GM19324 (cell line): ENCODE data around the gene ARL13A.
"Not testable (repeated sequence)": the region's sequence is repeated elsewhere in the genome, so short reads cannot be mapped to it uniquely, and the experiment has no call there.

Source experiments
- ATAC-seq: cut with Tn5 transposase; IDR thresholded peaks from one replicate; pipeline ENCODE4 v1.9.1; 2021; ENCODE audit warnings: mild to moderate bottlenecking, moderate library complexity; ENCODE audit not compliant: unreplicated experiment, low FRiP score

Gene ARL13A

DNA sequence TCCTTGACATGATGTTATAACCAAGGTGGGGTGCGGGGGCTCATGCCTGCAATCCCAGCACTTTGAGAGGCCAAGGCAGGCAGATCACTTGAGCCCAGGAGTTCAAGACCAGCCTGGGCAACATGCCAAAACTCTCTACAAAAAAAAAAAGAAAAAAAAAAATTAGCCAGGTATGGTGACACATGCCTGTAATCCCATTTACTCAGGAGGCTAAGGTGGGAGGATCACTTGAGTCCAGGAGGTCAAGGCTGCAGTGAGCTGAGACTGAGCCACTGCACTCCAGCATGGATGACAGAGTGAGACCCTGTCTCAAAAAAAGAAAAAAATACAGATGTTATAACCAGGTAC lies 12.0 kb downstream of the ARL13A start:
- not testable (repeated sequence) for ATAC-seq

DNA sequence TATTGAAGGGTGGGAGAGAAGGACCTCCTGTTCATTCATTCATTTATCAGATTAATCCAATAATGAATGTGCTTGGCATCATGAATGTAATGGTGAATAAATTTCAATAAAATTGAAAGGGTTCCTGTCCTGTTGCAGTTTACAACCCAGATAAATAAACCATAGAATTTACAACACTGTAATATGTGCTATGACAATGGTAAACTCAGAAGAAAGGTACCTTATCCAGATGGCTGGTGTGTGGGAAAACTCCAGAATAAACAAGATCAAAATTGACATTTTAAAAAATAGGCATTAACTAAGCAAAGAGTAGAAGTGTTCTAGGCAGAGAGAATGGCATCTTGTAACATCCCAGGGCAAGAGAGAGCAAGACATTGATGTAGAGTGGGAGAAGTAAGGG lies 15.3 kb downstream of the ARL13A start:
- ATAC-seq: no peak

DNA sequence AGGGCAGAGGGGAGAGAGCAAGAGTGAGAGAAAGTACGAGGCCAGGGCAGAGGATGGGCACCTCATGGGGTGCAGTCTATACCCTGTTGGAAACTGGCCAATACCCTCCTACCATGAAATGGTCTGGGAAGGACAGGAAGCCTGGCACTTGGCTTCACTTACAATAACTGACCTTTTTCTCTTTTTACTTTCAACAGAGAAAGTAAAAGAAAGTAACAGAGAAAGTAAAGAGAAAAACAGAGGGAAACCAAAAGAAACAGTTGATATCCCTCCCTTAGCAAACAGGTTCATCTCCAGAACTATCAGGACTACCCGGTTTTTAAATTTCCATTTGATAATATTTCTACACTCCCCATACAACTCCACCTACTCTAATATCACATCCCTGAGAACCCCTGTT lies 20.6 kb downstream of the ARL13A start:
- no peak for ATAC-seq

DNA sequence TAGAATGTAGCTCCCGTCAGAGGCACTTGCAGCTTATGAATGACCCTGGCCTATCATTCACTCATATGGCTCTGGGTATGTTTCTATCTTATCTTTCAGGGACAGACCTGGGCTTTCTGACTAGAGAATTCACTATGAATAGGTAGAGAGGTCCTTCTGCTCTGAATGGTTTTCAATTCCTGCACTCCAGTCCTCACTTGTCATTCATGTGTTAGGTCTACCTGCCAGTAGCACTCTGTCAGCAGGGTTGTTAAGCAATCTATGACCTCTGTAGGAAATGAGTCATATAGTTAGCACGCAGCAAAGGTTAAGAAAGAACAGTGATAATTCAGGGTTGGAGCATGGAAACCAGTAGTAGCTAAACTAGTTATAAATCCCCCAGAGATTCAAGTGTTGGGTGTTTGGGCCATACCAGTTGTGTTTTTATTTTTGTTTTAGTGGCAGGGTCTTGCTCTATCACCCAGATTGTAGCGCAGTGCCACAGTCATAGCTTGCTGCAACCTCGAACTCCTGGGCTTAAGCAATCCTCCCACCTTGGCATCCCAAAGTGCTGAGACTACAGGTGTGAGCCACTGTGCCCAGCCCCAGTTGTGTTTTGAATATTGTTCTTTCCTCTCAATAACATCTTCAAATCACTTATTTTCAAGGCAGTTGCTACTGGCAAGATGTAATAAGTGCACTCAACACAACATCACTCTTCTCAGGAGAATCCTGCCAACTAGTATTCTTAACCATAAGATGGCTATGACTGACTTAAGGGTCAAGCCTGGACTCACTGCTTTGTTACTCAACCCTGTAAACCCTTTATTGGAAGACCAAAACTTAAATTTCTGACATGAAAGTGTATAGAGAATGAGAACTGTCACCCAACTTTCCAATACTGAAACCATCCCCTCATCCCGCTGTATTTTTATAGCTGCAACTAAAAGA lies 25.1 kb downstream of the ARL13A start:
- ATAC-seq: peak; percentile 42

DNA sequence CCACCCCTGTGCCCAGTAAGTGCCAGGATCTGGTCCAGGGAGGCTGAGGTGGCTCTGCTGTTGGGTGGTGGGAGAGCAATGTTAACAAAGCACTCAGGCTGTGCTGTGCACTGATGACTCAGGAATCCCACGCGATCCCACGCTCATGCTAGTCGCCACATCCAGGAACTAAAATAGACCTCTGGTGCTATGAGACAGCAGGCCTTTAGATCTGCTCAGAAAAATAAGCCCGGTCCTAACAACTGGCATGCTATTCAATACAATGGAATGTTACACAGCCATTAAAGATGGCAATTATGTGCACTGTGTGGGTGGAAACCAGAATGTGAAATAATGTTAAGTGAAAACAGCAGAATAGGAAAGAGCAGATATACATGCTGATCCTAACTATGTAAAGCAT lies 26.0 kb downstream of the ARL13A start:
- ATAC-seq: no peak

DNA sequence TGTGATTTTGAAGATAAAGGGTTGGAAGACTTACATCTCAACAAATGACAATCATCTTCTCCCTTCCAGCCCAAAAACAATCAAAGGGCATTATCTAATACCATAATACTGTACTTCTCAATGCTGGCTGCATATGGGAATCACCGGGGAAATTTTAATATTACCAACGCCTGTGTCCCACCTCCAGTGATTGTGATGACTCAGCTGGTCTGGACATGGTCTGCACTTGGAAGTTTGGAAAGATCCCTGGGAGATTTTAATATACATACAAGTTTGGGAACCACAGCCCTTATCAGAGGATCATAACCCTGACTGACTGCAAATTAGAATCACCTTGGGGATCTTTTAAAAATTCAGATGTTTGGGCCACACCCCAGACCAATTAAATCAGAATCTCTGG lies 29.9 kb downstream of the ARL13A start:
- no peak for ATAC-seq

DNA sequence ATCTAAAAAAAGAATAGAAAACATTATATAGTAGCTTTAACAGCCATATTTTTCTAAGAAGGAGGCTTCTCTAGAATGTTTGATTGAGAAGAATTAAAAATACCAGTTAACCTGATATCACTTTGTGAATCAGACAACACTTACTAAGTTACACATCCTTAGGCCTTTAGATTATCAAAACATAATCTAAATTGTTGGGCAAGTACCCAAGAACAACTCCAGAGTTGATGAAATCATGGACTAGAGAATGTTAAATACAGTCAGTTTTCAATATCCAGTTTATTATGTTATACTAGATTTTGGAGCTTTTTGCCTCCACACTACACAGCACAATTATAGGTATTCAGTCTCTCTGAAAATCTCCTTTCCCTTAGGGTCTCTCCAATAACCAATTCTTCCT lies 39.6 kb downstream of the ARL13A start:
- ATAC-seq: no peak

DNA sequence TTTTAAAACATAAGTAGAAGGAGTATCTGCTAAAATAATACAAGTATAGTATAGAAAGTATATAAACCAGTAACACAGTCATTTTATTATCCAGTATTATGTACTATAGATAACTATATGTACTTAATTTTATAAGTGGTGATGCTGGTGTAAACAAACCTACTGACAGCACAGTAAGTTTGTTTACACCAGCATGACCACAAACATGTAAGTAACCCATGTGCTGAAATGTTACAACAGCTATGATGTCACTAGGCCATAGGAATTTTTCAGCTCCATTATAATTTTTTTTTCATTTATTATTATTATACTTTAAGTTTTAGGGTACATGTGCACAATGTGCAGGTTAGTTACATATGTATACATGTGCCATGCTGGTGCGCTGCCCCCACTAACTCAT lies 42.5 kb downstream of the ARL13A start:
- not testable (repeated sequence) for ATAC-seq

DNA sequence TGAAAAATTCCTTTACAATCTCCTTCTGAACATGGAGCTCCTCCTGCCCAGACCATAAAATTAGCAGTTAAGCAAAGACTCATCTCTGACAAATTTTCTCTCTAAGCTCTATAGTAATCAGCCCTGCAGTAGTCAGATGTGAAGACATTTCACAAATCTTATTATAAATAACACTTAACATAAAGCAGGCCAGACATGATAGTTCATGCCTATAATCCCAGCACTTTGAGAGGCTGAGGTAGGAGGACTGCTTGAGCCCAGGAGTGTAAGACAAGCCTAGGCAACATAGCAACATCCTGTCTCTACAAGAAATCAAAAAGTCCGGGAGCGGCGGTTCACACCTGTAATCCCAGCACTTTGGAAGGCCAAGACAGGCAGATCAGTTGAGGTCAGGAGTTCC lies 52.5 kb downstream of the ARL13A start:
- ATAC-seq: no peak

DNA sequence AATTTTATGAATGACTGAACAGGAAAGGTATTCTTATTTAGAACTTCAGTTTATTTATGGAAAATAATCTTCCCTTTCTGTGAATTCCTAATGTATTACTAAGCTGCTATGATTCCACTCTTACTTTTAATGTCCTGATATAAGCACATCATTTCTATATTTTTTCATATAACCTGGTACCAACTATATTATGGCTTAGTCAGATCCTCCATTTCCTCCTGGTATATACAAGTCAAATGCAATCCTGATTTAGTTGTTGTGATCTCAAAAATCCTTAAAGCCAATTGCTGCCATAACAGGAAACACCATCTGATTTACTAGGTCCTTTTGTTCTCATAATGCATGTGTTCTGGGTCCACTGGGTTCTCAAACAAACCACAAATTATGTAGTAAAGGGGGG lies 55.6 kb downstream of the ARL13A start:
- ATAC-seq: no peak

DNA sequence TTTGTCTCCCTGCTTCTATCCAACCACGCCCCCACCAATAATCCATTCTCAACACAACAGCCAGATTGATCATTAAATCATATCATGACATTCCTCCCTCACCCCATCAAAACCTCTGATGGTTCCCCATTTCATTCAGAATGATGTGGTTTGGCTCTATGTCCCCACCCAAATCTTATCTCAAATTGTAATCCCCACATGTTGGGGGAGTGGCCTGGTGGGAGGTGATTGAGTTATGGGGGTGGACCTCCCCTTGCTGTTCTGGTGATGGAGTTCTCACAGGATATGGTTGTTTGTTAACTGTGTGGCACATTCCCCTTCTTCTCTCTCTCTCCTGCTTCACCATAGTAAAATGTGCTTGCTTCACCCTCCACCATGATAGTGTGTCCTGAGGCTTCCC lies 59.1 kb downstream of the ARL13A start:
- no peak for ATAC-seq

DNA sequence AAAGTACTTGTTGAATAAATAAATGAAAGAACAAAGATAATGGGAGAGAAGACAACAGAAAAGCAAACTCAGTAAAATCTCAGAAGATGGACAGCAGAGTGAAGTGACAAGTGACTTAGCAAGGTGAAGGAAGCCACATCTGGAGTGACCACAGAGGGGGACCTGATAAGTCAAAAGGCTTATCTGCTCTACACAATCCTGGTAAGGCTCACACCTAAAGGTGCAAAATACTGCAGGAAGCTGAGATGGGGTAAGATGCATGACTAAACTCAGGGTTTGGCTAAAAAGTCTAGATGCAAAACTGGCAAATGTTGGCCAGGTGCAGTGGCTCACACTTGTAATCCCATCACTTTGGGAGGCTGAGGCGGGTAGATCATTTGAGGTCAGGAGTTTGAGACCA lies 60.2 kb downstream of the ARL13A start:
- ATAC-seq: no peak

DNA sequence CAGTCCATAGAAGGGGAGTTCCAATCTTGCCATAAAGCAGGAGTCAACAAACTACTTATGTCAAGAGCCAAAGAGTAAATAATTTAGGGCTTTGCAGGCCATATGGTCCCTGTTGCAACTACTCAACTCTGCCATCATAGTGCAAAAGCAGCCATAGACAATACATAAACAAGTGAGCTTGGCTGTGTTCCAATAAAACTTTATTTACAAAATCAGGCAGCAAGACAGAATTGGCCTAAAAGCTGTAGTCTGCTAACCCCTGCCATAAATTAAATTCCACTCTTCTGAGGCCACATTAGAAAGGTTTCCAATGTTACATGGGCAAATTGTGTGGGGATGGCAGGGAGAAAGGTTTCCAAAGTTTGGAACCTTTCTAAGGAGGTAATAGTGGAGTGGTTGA lies 67.7 kb downstream of the ARL13A start:
- ATAC-seq: no peak

DNA sequence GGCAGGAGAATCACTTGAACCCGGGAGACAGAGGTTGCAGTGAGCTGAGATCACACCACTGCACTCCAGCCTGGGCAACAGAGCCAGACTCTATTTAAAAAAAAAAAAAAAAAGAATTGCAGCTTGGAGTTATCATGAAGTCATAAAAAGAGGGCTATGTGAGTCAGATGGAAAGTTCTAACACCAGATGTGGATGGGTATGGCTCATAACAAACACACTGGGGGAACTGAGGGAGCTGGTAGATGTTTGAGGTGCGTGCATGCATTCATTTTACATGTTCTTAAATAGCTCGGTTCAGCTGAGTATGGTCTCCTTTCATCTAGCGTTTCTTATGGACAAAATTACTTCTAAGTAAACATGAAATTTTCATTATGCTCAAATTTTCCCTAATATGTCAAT lies 70.7 kb downstream of the ARL13A start:
- no peak for ATAC-seq
